Ovary (tissue), 9 donors: ENCODE data around the gene SLC30A3. TPM values are rescaled to one million over a fixed set of nuclear protein-coding genes. Genes with fewer than 3 reads are reported as not detected.

Experiments
- DNase-seq, 5 donors: peaks; one replicate each; pipeline ENCODE4 v3.0.0-alpha.2; 2019 to 2020
- H3K27ac ChIP-seq, 2 donors: fragments of 200-600 bp; one replicate each; pipeline versions ENCODE4 v1.5.1 to v1.8.0; 2019 to 2022
- H3K27me3 ChIP-seq: fragments of 200-600 bp; one replicate; pipeline ENCODE4 v1.8.0; 2022
- H3K36me3 ChIP-seq: fragments of 200-600 bp; sonication (generic); one replicate; pipeline ENCODE4 v1.5.1; 2019
- H3K4me1 ChIP-seq: one replicate; pipeline ENCODE4 v1.8.1; 2013; ENCODE audit warnings: mild to moderate bottlenecking, moderate library complexity; ENCODE audit not compliant: insufficient read depth
- H3K4me3 ChIP-seq: fragments of 200-600 bp; sonication (generic); one replicate; pipeline ENCODE4 v1.5.1; 2017
- H3K9me3 ChIP-seq, 2 donors: fragments of 200-600 bp in 1 of 2; sonication (generic) in 1 of 2; one replicate each; pipeline versions ENCODE4 v1.5.1 to v1.8.1; 2013 to 2019; ENCODE audit warnings: mild to moderate bottlenecking in 1 of 2, moderate library complexity in 1 of 2
- CTCF ChIP-seq, 3 donors: fragments of 450-650 bp in 2 of 3; fragments of 200-600 bp in 1 of 3; IDR thresholded peaks; one replicate each; pipeline versions ENCODE4 v1.5.1 to v1.8.0; 2016 to 2022; ENCODE audit warnings: antibody characterized with exemption in 3 of 3, mild to moderate bottlenecking in 1 of 3
- EP300 ChIP-seq: sonication (generic); formaldehyde crosslinking; IDR thresholded peaks from one replicate; pipeline ENCODE4 v1.6.1; 2017; ENCODE audit warnings: antibody characterized with exemption
- POLR2A ChIP-seq: fragments of 450-650 bp; IDR thresholded peaks from one replicate; pipeline ENCODE4 v1.6.1; 2017; ENCODE audit warnings: antibody characterized with exemption, mild to moderate bottlenecking, moderate library complexity
- WGBS, 3 donors: extraction: QIAGEN DNeasy Blood & Tissue Kit in 1 of 3; methylation state at CpG; one replicate each; pipeline versions ENCODE4 v1.1.5 to v1.1.7; 2013 to 2017; 5-methylcytosine and 5-hydroxymethylcytosine counted together
- intact Hi-C, 4 donors: fragments of 100-400 bp; cut with DNase I; formaldehyde crosslinking; loops; one replicate each; pipeline versions ENCODE4 v1.11.0 to v1.15.1; 2022 to 2023
- polyA plus RNA-seq, 2 donors: library from polyadenylated mRNA; stranded (reverse); fragments of 200-250 nt in 1 of 2; fragments of 350-450 nt in 1 of 2; fragmentation: Illumina TruSeq in 1 of 2; extraction: RNeasy Lipid Tissue Mini Kit (QIAGEN cat#74804) in 1 of 2; gene quantifications; one replicate each; pipeline ENCODE4 v1.2.3, GENCODE V29; 2013 to 2014
- total RNA-seq, 7 donors: library from RNA; depleted of rRNA in 2 of 7; stranded (reverse); fragments of >200 nt in 2 of 7; fragmentation: NEBNext Ultra II Directional in 3 of 7; extraction: Animal tissue kit (Norgen Biotek cat#: 25700) in 3 of 7; gene quantifications; one replicate each; pipeline versions ENCODE4 v1.1.0 to v1.2.4, GENCODE V29; 2016 to 2023
- donor health status: DM: no; HTN: no; CAD: no; lungs with moderate emphysema.
- donor health status: DM: no; HTN: no; CAD: no.
- donor health status: Bipolar disorder and iron deficiency.
- donor health status: DM: yes; HTN: yes; CAD: no.
- donor health status: DM: no; HTN: no; CAD: no.
- donor health status: DM: yes; HTN: yes; CAD: no.

The SLC30A3 gene
- total and polyA plus RNA-seq, 9 donors: 0.23 to 1.1 (median 0.36) TPM; not detected in 3

- Histone ChIP-seq H3K27ac (no peak overlapping the region), H3K36me3 (no peaks in the 10 kb centered on the region), H3K9me3 (no peaks in the 10 kb centered on the region), H3K4me3 (no peak overlapping the region), H3K4me1 (peaks cover 9% of the 10 kb centered on the region), H3K27me3 (no peaks in the 10 kb centered on the region)
- intact Hi-C loops: no loop called here
- 35 to 53% (median 44%) methylated on average over 11 of the region's 11 CpGs for WGBS, 3 donors
- TF ChIP-seq CTCF (IDR thresholded peaks at IDR 0.05): no peak
- no peak for TF ChIP-seq POLR2A
- TF ChIP-seq EP300: no peak
- no peak for DNase-seq
Measured at GRCh38 chr2:27261241-27261925, 1.5 kb downstream of the SLC30A3 start.

- Histone ChIP-seq H3K9me3 (no peaks in the 10 kb centered on the region), H3K27me3 (no peaks in the 10 kb centered on the region), H3K27ac (no peak overlapping the region), H3K4me1 (peaks cover 3% of the 10 kb centered on the region), H3K4me3 (no peak overlapping the region), H3K36me3 (no peaks in the 10 kb centered on the region)
- TF ChIP-seq CTCF (IDR thresholded peaks at IDR 0.05) (no peak), POLR2A (no peak), EP300 (no peak)
- no peak for DNase-seq
- 83 to 90% (median 85%) methylated on average over 8 of the region's 8 CpGs for WGBS, 3 donors
- intact Hi-C loops: no loop called here
Measured at GRCh38 chr2:27258051-27258450, 4.8 kb downstream of the SLC30A3 start.

- no peak for DNase-seq
- intact Hi-C loops: no loop called here
- Histone ChIP-seq H3K4me1 (peaks cover 2% of the 10 kb centered on the region), H3K27ac (no peak overlapping the region), H3K36me3 (no peaks in the 10 kb centered on the region), H3K9me3 (no peaks in the 10 kb centered on the region), H3K4me3 (no peak overlapping the region), H3K27me3 (no peaks in the 10 kb centered on the region)
- WGBS, 3 donors: 74 to 84% (median 80%) methylated on average over 7 of the region's 7 CpGs
- TF ChIP-seq CTCF (IDR thresholded peaks at IDR 0.05) (no peak), POLR2A (no peak), EP300 (no peak)
Measured at GRCh38 chr2:27256855-27257454, 5.9 kb downstream of the SLC30A3 start.

GRCh38 chr2:27255660-27256059 lies 7.2 kb downstream of the SLC30A3 start:
- Histone ChIP-seq H3K27ac (no peak overlapping the region), H3K27me3 (no peaks in the 10 kb centered on the region), H3K4me1 (peaks cover 2% of the 10 kb centered on the region), H3K4me3 (no peak overlapping the region), H3K9me3 (no peaks in the 10 kb centered on the region), H3K36me3 (no peaks in the 10 kb centered on the region)
- intact Hi-C loops: no loop called here
- TF ChIP-seq CTCF (IDR thresholded peaks at IDR 0.05) (no peak), POLR2A (no peak)
- 20 to 29% (median 23%) methylated on average over 1 of the region's 1 CpG for WGBS, 3 donors
- no peak for DNase-seq
